HepG2 (cell line): Measurements from ENCODE around the gene CTNNBIP1. TPM values are rescaled to one million over a fixed set of nuclear protein-coding genes. Genes with fewer than 3 reads are reported as not detected.
A peak's percentile ranks its signal among the peaks of the same experiment; 100 is the strongest.

Source experiments
- DMAP1 ChIP-seq: IDR thresholded peaks from 2 replicates; pipeline ENCODE4 v1.6.1; 2016
- ERF ChIP-seq: IDR thresholded peaks from 2 replicates; pipeline ENCODE4 v1.6.1; 2018; ENCODE audit warnings: missing biosample characterization, missing genetic modification reagents
- FOXA1 ChIP-seq, 2 experiments: fragments of 450-650 bp in 1 of 2; sonication (generic) in 1 of 2; formaldehyde crosslinking in 1 of 2; IDR thresholded peaks; 2 replicates each; pipeline versions ENCODE4 v1.4.0 to v1.6.1; 2016 to 2020; ENCODE audit warnings: missing genetic modification reagents in 1 of 2
- GFI1 ChIP-seq: sonication (generic); formaldehyde crosslinking; IDR thresholded peaks from 2 replicates; pipeline ENCODE4 v1.5.0; 2020; ENCODE audit warnings: missing genetic modification reagents, mild to moderate bottlenecking, borderline replicate concordance
- HOXA9 ChIP-seq: sonication (generic); formaldehyde crosslinking; IDR thresholded peaks from 2 replicates; pipeline ENCODE4 v1.8.1; 2022; ENCODE audit warnings: missing genetic modification reagents, mild to moderate bottlenecking, moderate library complexity, borderline replicate concordance
- NFIC ChIP-seq: IDR thresholded peaks from 2 replicates; pipeline ENCODE4 v1.6.1; 2012; ENCODE audit warnings: mild to moderate bottlenecking, low read length, inconsistent platforms
- NONO ChIP-seq, 2 experiments: fragments of 450-650 bp in 1 of 2; sonication (generic) in 1 of 2; formaldehyde crosslinking in 1 of 2; IDR thresholded peaks in 1 of 2; conservative IDR thresholded peaks in 1 of 2; 2 replicates each; pipeline versions ENCODE4 v1.6.1 to v1.8.0; 2017 to 2022; ENCODE audit warnings: mild to moderate bottlenecking in 1 of 2, missing genetic modification reagents in 1 of 2, moderate library complexity in 1 of 2
- PHB2 ChIP-seq: fragments of 450-650 bp; IDR thresholded peaks from 2 replicates; pipeline ENCODE4 v1.6.1; 2018; ENCODE audit not compliant: partially characterized antibody
- POLR2AphosphoS2 ChIP-seq: IDR thresholded peaks from 2 replicates; pipeline ENCODE4 v1.6.1; 2011; ENCODE audit warnings: low read depth, low read length, improper control_type of control experiment
- RFXANK ChIP-seq: IDR thresholded peaks from 2 replicates; pipeline ENCODE4 v1.6.1; 2016
- XBP1 ChIP-seq: sonication (generic); formaldehyde crosslinking; IDR thresholded peaks from 2 replicates; pipeline ENCODE4 v1.5.0; 2020; ENCODE audit warnings: missing genetic modification reagents
- YEATS4 ChIP-seq: sonication (generic); formaldehyde crosslinking; IDR thresholded peaks from 2 replicates; pipeline ENCODE4 v1.4.0; 2020; ENCODE audit warnings: missing genetic modification reagents, borderline replicate concordance
- ZNF10 ChIP-seq: sonication (generic); formaldehyde crosslinking; IDR thresholded peaks from 2 replicates; pipeline ENCODE4 v1.4.0; 2020; ENCODE audit warnings: mild to moderate bottlenecking, low read depth, missing genetic modification reagents, borderline replicate concordance
- ZNF30 ChIP-seq: sonication (generic); formaldehyde crosslinking; IDR thresholded peaks from 2 replicates; pipeline ENCODE4 v1.5.0; 2020; ENCODE audit warnings: mild to moderate bottlenecking, missing genetic modification reagents
- polyA plus RNA-seq, 8 experiments: library from polyadenylated mRNA; depleted of rRNA in 3 of 8; stranded (reverse) in 7 of 8; unstranded in 1 of 8; fragments of >200 nt; fragmentation: Illumina TruSeq in 4 of 8; extraction: Trizol in 4 of 8; gene quantifications; 2 replicates each; pipeline versions ENCODE4 v1.2.1 to v1.2.3, GENCODE V29; 2011 to 2016; ENCODE audit warnings: low read depth in 4 of 8, missing spikeins in 1 of 8, mixed read lengths in 1 of 8; ENCODE audit not compliant: insufficient read depth in 1 of 8
- total RNA-seq, 5 experiments: library from RNA; depleted of rRNA; stranded (reverse); fragments of >200 nt; fragmentation: Illumina TruSeq; extraction: Trizol; gene quantifications; 2 replicates each; pipeline ENCODE4 v1.2.3, GENCODE V29; 2016; ENCODE audit warnings: low read depth in 1 of 5
- TF ChIP-seq, protein P1 (sequence below): sonication (generic); formaldehyde crosslinking; IDR thresholded peaks from 2 replicates; pipeline ENCODE4 v1.9.0; 2022; ENCODE audit warnings: missing genetic modification reagents, mild to moderate bottlenecking, borderline replicate concordance
- TF ChIP-seq, protein P2 (sequence below): sonication (generic); formaldehyde crosslinking; IDR thresholded peaks from 2 replicates; pipeline ENCODE4 v1.4.0; 2020; ENCODE audit warnings: missing genetic modification reagents
- TF ChIP-seq, protein P3 (sequence below): sonication (generic); formaldehyde crosslinking; IDR thresholded peaks from 2 replicates; pipeline ENCODE4 v1.8.0; 2022; ENCODE audit warnings: mild to moderate bottlenecking, missing genetic modification reagents, moderate library complexity
- TF ChIP-seq, protein P4 (sequence below): sonication (generic); formaldehyde crosslinking; IDR thresholded peaks from 2 replicates; pipeline ENCODE4 v1.8.0; 2023; ENCODE audit warnings: mild to moderate bottlenecking, missing genetic modification reagents
- TF ChIP-seq, protein P5 (sequence below): sonication (generic); formaldehyde crosslinking; IDR thresholded peaks from 2 replicates; pipeline ENCODE4 v1.4.0; 2020; ENCODE audit warnings: missing genetic modification reagents

The CTNNBIP1 gene
- total and polyA plus RNA-seq, 2 of the 13 experiments (the other 11 are each of a cell fraction or from before 2014, with no cell fraction given), result 71.7 to 83.0 TPM

DNA sequence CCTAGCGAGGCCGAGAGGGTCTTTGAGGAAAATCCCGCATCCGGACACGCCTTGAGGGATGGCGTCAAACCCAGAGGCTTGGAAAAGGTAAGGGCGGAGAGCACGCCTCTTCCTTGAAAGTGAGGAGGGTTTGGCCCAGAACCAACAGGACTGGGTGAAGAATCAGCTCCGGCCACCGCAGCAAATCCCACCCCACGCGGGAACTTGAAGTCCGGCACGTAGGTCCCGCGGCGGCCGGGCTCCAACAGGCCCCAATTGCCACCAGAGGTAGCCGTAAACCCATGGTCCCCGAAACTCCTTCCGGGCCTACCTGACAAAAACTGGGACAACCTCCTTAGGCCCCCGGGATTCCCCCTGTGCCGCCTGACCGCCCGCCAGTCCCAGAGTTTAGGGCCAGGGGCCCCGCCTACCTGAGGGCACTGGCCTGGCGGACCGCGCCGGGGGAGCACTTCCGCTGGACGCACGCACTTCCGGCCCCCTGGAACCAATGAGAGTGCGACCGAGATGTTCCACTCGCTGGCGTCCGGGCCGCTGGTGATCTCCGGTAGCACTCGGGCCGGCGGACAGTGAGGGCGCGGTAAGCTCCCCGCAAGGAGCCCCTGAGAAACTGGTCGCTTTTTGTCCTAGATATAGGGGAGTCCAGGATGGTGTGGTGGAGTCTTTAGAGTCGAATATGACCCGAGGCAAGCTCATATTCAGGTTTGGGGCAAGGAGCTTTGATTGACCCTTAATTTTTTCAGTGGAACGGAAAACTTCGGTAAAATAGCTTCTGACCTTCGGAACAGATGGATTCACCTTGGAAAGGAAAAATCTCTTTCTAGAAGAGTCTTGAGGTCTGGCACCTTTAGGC lies 33.1 kb upstream of the CTNNBIP1 start, which contains the start of the genes LZIC and NMNAT1 (continued):
- TF ChIP-seq, protein P1, sequence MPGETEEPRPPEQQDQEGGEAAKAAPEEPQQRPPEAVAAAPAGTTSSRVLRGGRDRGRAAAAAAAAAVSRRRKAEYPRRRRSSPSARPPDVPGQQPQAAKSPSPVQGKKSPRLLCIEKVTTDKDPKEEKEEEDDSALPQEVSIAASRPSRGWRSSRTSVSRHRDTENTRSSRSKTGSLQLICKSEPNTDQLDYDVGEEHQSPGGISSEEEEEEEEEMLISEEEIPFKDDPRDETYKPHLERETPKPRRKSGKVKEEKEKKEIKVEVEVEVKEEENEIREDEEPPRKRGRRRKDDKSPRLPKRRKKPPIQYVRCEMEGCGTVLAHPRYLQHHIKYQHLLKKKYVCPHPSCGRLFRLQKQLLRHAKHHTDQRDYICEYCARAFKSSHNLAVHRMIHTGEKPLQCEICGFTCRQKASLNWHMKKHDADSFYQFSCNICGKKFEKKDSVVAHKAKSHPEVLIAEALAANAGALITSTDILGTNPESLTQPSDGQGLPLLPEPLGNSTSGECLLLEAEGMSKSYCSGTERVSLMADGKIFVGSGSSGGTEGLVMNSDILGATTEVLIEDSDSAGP (CRISPR knock-in tag), result peak; percentile 95
- TF ChIP-seq XBP1 (no peak; the same call in 1 of the 2 replicates), ERF (peak; percentile 58; the same call in 1 of the 2 replicates), DMAP1 (CRISPR knock-in tag) (peak; percentile 90), POLR2AphosphoS2 (no peak), NFIC (peak; percentile 38), PHB2 (no peak), HOXA9 (CRISPR knock-in tag) (no peak), NONO (IDR thresholded peaks at IDR 0.05) (no peak), NONO (CRISPR knock-in tag; conservative IDR thresholded peaks at IDR 0.05) (peak; percentile 76; the same call in 1 of the 2 replicates), ZNF10 (CRISPR knock-in tag) (no peak), YEATS4 (CRISPR knock-in tag) (peak; percentile 93), FOXA1 (IDR thresholded peaks at IDR 0.05) (no peak), FOXA1 (CRISPR knock-in tag; IDR thresholded peaks at IDR 0.05) (no peak), ZNF30 (no peak), GFI1 (CRISPR knock-in tag) (peak; percentile 76), RFXANK (CRISPR knock-in tag) (no peak)
- TF ChIP-seq, protein P2, sequence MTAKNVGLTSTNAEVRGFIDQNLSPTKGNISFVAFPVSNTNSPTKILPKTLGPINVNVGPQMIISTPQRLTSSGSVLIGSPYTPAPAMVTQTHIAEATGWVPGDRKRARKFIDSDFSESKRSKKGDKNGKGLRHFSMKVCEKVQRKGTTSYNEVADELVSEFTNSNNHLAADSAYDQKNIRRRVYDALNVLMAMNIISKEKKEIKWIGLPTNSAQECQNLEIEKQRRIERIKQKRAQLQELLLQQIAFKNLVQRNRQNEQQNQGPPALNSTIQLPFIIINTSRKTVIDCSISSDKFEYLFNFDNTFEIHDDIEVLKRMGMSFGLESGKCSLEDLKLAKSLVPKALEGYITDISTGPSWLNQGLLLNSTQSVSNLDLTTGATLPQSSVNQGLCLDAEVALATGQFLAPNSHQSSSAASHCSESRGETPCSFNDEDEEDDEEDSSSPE (CRISPR knock-in tag), result peak; percentile 84
- TF ChIP-seq, protein P3, sequence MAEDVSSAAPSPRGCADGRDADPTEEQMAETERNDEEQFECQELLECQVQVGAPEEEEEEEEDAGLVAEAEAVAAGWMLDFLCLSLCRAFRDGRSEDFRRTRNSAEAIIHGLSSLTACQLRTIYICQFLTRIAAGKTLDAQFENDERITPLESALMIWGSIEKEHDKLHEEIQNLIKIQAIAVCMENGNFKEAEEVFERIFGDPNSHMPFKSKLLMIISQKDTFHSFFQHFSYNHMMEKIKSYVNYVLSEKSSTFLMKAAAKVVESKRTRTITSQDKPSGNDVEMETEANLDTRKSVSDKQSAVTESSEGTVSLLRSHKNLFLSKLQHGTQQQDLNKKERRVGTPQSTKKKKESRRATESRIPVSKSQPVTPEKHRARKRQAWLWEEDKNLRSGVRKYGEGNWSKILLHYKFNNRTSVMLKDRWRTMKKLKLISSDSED (CRISPR knock-in tag), result no peak
- TF ChIP-seq, protein P4, sequence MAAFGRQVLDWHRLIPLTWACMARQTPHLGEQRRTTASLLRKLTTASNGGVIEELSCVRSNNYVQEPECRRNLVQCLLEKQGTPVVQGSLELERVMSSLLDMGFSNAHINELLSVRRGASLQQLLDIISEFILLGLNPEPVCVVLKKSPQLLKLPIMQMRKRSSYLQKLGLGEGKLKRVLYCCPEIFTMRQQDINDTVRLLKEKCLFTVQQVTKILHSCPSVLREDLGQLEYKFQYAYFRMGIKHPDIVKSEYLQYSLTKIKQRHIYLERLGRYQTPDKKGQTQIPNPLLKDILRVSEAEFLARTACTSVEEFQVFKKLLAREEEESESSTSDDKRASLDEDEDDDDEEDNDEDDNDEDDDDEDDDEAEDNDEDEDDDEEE (CRISPR knock-in tag), result peak; percentile 32; the same call in 1 of the 2 replicates
- TF ChIP-seq, protein P5, sequence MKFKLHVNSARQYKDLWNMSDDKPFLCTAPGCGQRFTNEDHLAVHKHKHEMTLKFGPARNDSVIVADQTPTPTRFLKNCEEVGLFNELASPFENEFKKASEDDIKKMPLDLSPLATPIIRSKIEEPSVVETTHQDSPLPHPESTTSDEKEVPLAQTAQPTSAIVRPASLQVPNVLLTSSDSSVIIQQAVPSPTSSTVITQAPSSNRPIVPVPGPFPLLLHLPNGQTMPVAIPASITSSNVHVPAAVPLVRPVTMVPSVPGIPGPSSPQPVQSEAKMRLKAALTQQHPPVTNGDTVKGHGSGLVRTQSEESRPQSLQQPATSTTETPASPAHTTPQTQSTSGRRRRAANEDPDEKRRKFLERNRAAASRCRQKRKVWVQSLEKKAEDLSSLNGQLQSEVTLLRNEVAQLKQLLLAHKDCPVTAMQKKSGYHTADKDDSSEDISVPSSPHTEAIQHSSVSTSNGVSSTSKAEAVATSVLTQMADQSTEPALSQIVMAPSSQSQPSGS (CRISPR knock-in tag), result peak; percentile 78; the same call in 1 of the 2 replicates
